AG04450 (cell line): ENCODE data around the gene PSENEN. TPM values are rescaled to one million over a fixed set of nuclear protein-coding genes. Genes with fewer than 3 reads are reported as not detected.
A peak's percentile ranks its signal among the peaks of the same experiment; 100 is the strongest.

ENCODE experiments used
- CTCF ChIA-PET: fragments of 300-600, 350-600 bp; formaldehyde crosslinking; extraction: SDS; loops from one replicate; lab custom pipeline; 2022; ENCODE audit warnings: antibody characterized with exemption, inconsistent platforms; lab: Charles Lee
- POLR2A ChIA-PET: fragments of 350-600 bp; formaldehyde crosslinking; extraction: SDS; loops from one replicate; lab custom pipeline; 2021; ENCODE audit warnings: antibody characterized with exemption, inconsistent platforms; lab: Yijun Ruan, JAX
- DNase-seq: peaks from one replicate; pipeline ENCODE4 v3.0.0-alpha.2; 2011; ENCODE audit warnings: low read depth, low spot score
- H3K27ac ChIP-seq: one replicate; pipeline ENCODE4 v1.5.1; 2012; ENCODE audit warnings: low read depth, low read length, control low read depth
- H3K27me3 ChIP-seq: one replicate; pipeline ENCODE4 v1.6.0; 2012; ENCODE audit warnings: low read length; ENCODE audit not compliant: control insufficient read depth, insufficient read depth
- H3K4me3 ChIP-seq: 2 replicates; pipeline ENCODE4 v1.5.1; 2011; ENCODE audit warnings: mild to moderate bottlenecking, low read depth, low read length, control low read depth
- H3K9me3 ChIP-seq: 2 replicates; pipeline ENCODE4 v1.5.1; 2012; ENCODE audit warnings: low read length; ENCODE audit not compliant: control insufficient read depth, insufficient read depth
- CTCF ChIP-seq: IDR thresholded peaks from 2 replicates; pipeline ENCODE4 v1.5.1; 2011; ENCODE audit warnings: low read depth, low read length, control low read depth, inconsistent platforms
- polyA plus RNA-seq: library from polyadenylated mRNA; depleted of rRNA; stranded (reverse); fragments of >200 nt; gene quantifications from 2 replicates; pipeline ENCODE4 v1.2.3, GENCODE V29; 2011

PSENEN gene
- polyA plus RNA-seq, 1 experiment, result 41.0 TPM

- H3K27me3 ChIP-seq, result peaks cover 2% of the 10 kb centered on the region
- POLR2A ChIA-PET, result no interaction called here
- no peaks in the 10 kb centered on the region; the same call in 1 of the 2 replicates for H3K9me3 ChIP-seq
- no peak overlapping the region for H3K27ac ChIP-seq
- no peak for DNase-seq
- CTCF ChIA-PET, result interaction anchor here (0.7 to 1.0 kb wide), 3 partner anchors 22 to 166 kb away, joined by 3 read pairs; no protein-coding TSS in a partner anchor
- no peak for TF ChIP-seq CTCF
- H3K4me3 ChIP-seq, result no peak overlapping the region
Observed at GRCh38 chr19:35715355-35715809, 30.1 kb upstream of the PSENEN start.

GRCh38 chr19:35715981-35716800, 29.3 kb upstream of the PSENEN start:
- DNase-seq, result no peak
- CTCF ChIA-PET, result interaction anchor here (0.7 to 1.0 kb wide), 2 partner anchors 23 to 167 kb away, joined by 3 read pairs; no protein-coding TSS in a partner anchor

GRCh38 chr19:35716801-35717664, 28.4 kb upstream of the PSENEN start:
- CTCF ChIA-PET, result no interaction called here
- peak; percentile 85 for TF ChIP-seq CTCF
- POLR2A ChIA-PET, result no interaction called here
- peak; percentile 84 for DNase-seq
- Histone ChIP-seq H3K9me3 (no peaks in the 10 kb centered on the region; the same call in 1 of the 2 replicates), H3K27ac (peak overlapping the region; percentile 57), H3K27me3 (no peaks in the 10 kb centered on the region), H3K4me3 (peak overlapping the region; percentile 84)

More at GRCh38 chr19:35715981-35716800, 29.3 kb upstream of the PSENEN start:
- POLR2A ChIA-PET, result no interaction called here
- no peaks in the 10 kb centered on the region for H3K27me3 ChIP-seq
- no peak for TF ChIP-seq CTCF
- peak overlapping the region; percentile 84 for H3K4me3 ChIP-seq
- H3K9me3 ChIP-seq, result no peaks in the 10 kb centered on the region; the same call in 1 of the 2 replicates
- peak overlapping the region; percentile 57 for H3K27ac ChIP-seq

- Histone ChIP-seq H3K27me3 (no peaks in the 10 kb centered on the region), H3K9me3 (no peaks in the 10 kb centered on the region; the same call in 1 of the 2 replicates), H3K27ac (peak within 1 kb of the TSS; percentile 57), H3K4me3 (peak within 1 kb of the TSS; percentile 90)
- POLR2A ChIA-PET, result no interaction called here
- TF ChIP-seq CTCF, result no peak
- CTCF ChIA-PET, result no interaction called here
- DNase-seq, result no peak
Observed at GRCh38 chr19:35717665-35718344, 27.6 kb upstream of the PSENEN start, which contains the start of gene KMT2B. KMT2B (plus strand) TSS chr19:35718003; CDS start chr19:35718019, 16 bp downstream.
